Psoas muscle (tissue), 8 donors: Measurements from ENCODE around the gene PIK3AP1. TPM values are rescaled to one million over a fixed set of nuclear protein-coding genes. Genes with fewer than 3 reads are reported as not detected.
A peak's percentile ranks its signal among the peaks of the same experiment; 100 is the strongest.
"Not testable (repeated sequence)": the region's sequence is repeated elsewhere in the genome, so short reads cannot be mapped to it uniquely, and the experiment has no call there.

Experiments used
- ATAC-seq, 4 donors: fragments of 200-7000 bp; cut with Tn5 transposase; one replicate each; pipeline ENCODE4 v1.9.1; 2020; ENCODE audit warnings: moderate library complexity in 3 of 4, mild to moderate bottlenecking in 2 of 4
- DNase-seq, 2 donors: peaks; one replicate each; pipeline ENCODE4 v3.0.0-alpha.2; 2020
- H3K27ac ChIP-seq: fragments of 200-600 bp; one replicate; pipeline ENCODE4 v1.8.0; 2022
- H3K27me3 ChIP-seq, 3 donors: fragments of 200-600 bp in 1 of 3; one replicate each; pipeline versions ENCODE4 v1.6.1 to v1.8.0; 2013 to 2022; ENCODE audit warnings: low read length in 2 of 3, mild to moderate bottlenecking in 2 of 3, moderate library complexity in 1 of 3; ENCODE audit not compliant: insufficient read depth in 3 of 3
- H3K36me3 ChIP-seq, 2 donors: fragments of 200-600 bp in 1 of 2; one replicate each; pipeline versions ENCODE4 v1.6.1 to v1.8.0; 2013 to 2022; ENCODE audit warnings: low read depth in 1 of 2, mild to moderate bottlenecking in 1 of 2, moderate library complexity in 1 of 2; ENCODE audit not compliant: insufficient read depth in 1 of 2
- H3K4me1 ChIP-seq: fragments of 200-600 bp; one replicate; pipeline ENCODE4 v1.8.0; 2022
- H3K4me3 ChIP-seq: fragments of 200-600 bp; one replicate; pipeline ENCODE4 v1.8.0; 2022; ENCODE audit warnings: mild to moderate bottlenecking
- H3K9me3 ChIP-seq: fragments of 200-600 bp; one replicate; pipeline ENCODE4 v1.8.0; 2022
- WGBS, 3 donors: extraction: QIAGEN DNeasy Blood & Tissue Kit; methylation state at CpG; one replicate each; pipeline versions ENCODE4 v1.1.6 to v1.1.7; 2013; 5-methylcytosine and 5-hydroxymethylcytosine counted together
- intact Hi-C, 2 donors: fragments of 100-400 bp; cut with DNase I; formaldehyde crosslinking; loops; one replicate each; pipeline versions ENCODE4 v1.11.0 to v1.14.2; 2022
- polyA plus RNA-seq, 3 donors: library from polyadenylated mRNA; stranded (reverse); fragments of 200-250 nt; gene quantifications; one replicate each; pipeline ENCODE4 v1.2.3, GENCODE V29; 2013
- total RNA-seq, 4 donors: library from RNA; stranded (reverse); fragmentation: NEBNext Ultra II Directional in 2 of 4; extraction: Animal tissue kit (Norgen Biotek cat#: 25700) in 2 of 4; gene quantifications; one replicate each; pipeline versions ENCODE4 v1.2.1 to v1.2.4, GENCODE V29; 2021 to 2023
- TF ChIP-seq, protein P1 (sequence below): fragments of 200-600 bp; IDR thresholded peaks from one replicate; pipeline ENCODE4 v1.8.0; 2022; ENCODE audit warnings: antibody characterized with exemption
- donor health status: healthy with polysubstance abuse.
- donor health status: DM: no; HTN: no; CAD: no; lungs with moderate emphysema.
- donor health status: Bipolar disorder and iron deficiency.
- donor health status: healthy.
- donor health status: DM: yes; HTN: yes; CAD: no.
- donor health status: DM: no; HTN: no; CAD: no.
- donor health status: DM: no; HTN: no; CAD: no.
- donor health status: DM: yes; HTN: yes; CAD: no.

The PIK3AP1 gene
- total and polyA plus RNA-seq, 7 donors: 0.17 to 8.6 (median 1.8) TPM

DNA sequence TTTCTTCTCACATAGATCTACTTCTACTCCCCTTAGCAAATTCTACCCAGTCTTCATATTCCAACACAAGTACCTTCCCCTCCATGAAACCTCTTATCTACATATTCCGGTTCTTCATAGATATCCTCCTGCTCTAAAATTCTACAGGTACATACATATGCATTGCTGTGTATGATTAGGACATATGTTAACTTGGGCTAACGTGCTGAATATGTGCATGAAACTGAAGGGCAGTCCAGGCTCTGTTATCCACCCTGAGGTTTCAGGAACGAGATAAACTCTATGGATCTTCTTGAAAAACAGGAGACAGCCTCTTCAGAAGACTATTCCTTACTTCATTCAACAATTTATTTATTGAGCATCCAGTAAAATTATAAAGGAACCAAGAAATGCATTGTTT is 165.0 kb downstream of the PIK3AP1 start:
- Histone ChIP-seq H3K4me1 (no peaks in the 10 kb centered on the region), H3K27me3 (no peaks in the 10 kb centered on the region), H3K9me3 (no peaks in the 10 kb centered on the region), H3K36me3 (peaks cover 12 to 88% of the 10 kb centered on the region in 2 donors), H3K4me3 (no peak overlapping the region), H3K27ac (no peak overlapping the region)
- DNase-seq: no peak
- no peak for ATAC-seq
- TF ChIP-seq, protein P1, sequence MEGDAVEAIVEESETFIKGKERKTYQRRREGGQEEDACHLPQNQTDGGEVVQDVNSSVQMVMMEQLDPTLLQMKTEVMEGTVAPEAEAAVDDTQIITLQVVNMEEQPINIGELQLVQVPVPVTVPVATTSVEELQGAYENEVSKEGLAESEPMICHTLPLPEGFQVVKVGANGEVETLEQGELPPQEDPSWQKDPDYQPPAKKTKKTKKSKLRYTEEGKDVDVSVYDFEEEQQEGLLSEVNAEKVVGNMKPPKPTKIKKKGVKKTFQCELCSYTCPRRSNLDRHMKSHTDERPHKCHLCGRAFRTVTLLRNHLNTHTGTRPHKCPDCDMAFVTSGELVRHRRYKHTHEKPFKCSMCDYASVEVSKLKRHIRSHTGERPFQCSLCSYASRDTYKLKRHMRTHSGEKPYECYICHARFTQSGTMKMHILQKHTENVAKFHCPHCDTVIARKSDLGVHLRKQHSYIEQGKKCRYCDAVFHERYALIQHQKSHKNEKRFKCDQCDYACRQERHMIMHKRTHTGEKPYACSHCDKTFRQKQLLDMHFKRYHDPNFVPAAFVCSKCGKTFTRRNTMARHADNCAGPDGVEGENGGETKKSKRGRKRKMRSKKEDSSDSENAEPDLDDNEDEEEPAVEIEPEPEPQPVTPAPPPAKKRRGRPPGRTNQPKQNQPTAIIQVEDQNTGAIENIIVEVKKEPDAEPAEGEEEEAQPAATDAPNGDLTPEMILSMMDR: no peak
- intact Hi-C loops: no loop called here
- 94 to 97% (median 96%) methylated on average over 3 of the region's 3 CpGs for WGBS, 3 donors

DNA sequence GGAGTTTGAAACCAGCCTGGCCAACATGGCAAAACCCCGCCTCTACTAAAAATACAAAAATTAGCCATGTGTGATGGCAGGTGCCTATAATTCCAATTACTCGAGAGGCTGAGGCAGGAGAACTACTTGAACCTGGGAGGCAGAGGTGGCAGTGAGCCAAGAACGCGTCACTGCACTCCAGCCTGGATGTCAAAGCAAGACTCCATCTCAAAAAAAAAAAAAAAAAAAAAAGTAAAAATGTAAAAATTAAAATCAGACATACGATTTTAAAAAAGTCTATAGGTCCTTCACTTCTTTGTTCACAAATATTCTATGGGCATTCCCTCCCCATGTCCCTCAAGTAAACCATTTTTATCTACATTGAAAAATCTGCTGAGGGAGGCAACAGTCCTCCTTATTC is 171.7 kb downstream of the PIK3AP1 start:
- WGBS, 3 donors: 53 to 67% (median 64%) methylated on average over 5 of the region's 5 CpGs
- TF ChIP-seq, protein P1: no peak
- Histone ChIP-seq H3K27me3 (no peaks in the 10 kb centered on the region), H3K36me3 (peaks cover 2 to 72% of the 10 kb centered on the region in 2 donors), H3K27ac (no peak overlapping the region), H3K4me1 (peaks cover 16% of the 10 kb centered on the region), H3K9me3 (no peaks in the 10 kb centered on the region), H3K4me3 (no peak overlapping the region)
- DNase-seq (peak; percentile 27 to 65), ATAC-seq (peak in 2 of 4 donors; percentile 24 to 57)
- intact Hi-C loops: no loop called here

DNA sequence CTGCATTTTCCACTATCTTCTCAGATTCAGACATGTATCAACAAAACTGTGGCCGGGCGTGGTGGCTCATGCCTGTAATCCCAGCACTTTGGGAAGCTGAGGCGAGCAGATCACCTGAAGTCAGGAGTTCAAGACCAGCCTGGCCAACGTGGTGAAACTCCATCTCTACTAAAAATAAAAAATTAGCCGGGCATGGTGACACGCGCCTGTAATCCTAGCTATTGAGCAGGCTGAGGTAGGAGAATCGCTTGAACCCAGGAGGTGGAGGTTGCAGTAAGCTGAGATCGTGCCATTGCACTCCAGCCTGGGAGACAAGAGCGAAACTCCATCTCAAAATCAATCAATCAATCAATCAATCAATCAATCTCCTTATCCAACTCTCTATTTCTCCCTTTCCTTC is 174.8 kb downstream of the PIK3AP1 start:
- Histone ChIP-seq H3K36me3 (peaks cover 2 to 68% of the 10 kb centered on the region in 2 donors), H3K4me1 (peaks cover 16% of the 10 kb centered on the region)
- ATAC-seq: peak in 3 of 4 donors; percentile 52 to 61 (median 59)
- H3K27ac ChIP-seq, H3K4me3 ChIP-seq, DNase-seq, H3K27me3 ChIP-seq, H3K9me3 ChIP-seq, intact Hi-C loops: not testable (repeated sequence)
- WGBS, 3 donors: 36 to 78% (median 42%) methylated on average over 10 of the region's 10 CpGs

Other genes with a start within 250 kb of the PIK3AP1 start
- gene TLL2, start 206.6 kb downstream of the PIK3AP1 start, total RNA-seq: under 1 TPM; 0.30 to 0.41 (median 0.33) TPM
- under 1 TPM; 0.22 to 0.64 (median 0.30) TPM for gene TLL2, start 206.6 kb downstream of the PIK3AP1 start, polyA plus RNA-seq
- 10 to 100 TPM; 30.4 to 60.6 (median 57.4) TPM for gene TM9SF3, start 133.5 kb downstream of the PIK3AP1 start, total RNA-seq
- gene TM9SF3, start 133.5 kb downstream of the PIK3AP1 start, polyA plus RNA-seq: 10 to 100 TPM; 14.4 to 49.0 (median 38.4) TPM
- 10 to 100 TPM; 13.6 to 30.4 (median 17.0) TPM for gene LCOR, start 111.8 kb upstream of the PIK3AP1 start, total RNA-seq
- 10 to 100 TPM in 1 of 3 donors, 1 to 10 TPM in 2; 1.7 to 11.5 (median 6.2) TPM for gene LCOR, start 111.8 kb upstream of the PIK3AP1 start, polyA plus RNA-seq